Embryonic facial prominence (tissue), 1 donor: ENCODE measurements around the gene ACTL7A.

ENCODE experiments used
- DNase-seq: peaks from one replicate; pipeline ENCODE4 v3.0.0-alpha.2; 2016; ENCODE audit errors: extremely low spot score

The ACTL7A gene

GRCh38 chr9:108850293-108850897 lies 11.7 kb upstream of the ACTL7A start:
- DNase-seq = no peak

DNA sequence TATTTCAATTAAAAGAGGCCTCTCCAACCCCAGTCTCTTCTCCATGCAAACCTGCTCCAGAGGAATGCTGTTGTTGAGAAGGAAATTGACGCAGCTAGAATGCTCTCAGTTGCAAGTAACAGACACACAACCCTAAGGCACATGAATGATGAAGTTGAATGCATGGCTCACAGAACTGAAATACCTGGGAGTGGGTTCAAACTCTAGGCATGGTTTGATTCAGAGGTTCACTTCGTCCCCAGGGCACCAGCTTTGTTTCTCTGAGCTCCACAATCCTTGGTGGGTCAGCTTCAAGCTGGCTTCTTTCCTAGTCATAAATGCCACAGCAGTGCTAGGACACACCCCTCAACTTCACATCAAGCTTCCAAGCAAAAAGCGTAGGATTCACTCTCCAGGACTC lies 10.9 kb upstream of the ACTL7A start:
- DNase-seq = no peak

DNA sequence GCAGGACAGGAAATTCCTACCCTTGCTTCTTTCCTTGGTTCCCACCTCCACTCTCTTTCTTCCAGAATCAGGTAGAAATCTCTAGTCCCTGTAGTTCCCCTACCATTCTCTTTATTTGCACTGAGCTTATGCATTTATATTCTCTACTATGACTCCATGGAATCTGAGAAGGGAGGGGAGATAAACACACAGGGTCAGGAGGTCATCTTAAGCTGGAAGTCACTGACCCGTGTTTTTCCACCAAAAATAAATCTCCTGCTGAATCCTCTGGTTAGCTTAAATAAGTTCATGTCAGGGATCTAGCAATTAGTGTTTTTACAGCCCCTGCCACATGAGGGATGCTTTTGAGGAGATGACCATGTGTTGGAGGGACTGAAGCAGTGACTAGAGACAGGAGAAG lies 10.0 kb upstream of the ACTL7A start:
- DNase-seq = no peak

DNA sequence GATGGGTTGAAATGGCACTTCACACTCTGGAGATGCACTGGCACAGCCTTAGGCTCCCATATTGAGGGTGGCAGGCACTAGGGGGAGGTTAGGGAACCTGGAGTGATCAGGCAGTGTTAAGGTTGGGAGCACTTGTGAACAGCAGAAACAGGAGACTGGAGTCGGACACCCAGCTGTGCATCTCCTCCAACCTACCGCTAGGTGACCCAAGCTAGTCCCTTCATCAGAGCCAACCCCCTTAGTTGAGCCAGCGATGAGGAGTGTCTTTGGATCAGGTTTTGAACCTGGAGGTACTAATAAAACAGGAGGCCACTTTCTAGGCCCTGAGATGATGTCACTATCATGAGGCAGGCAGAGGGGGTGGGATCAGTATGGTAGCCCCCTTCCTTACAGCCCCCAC lies 8.0 kb upstream of the ACTL7A start:
- no peak for DNase-seq

DNA sequence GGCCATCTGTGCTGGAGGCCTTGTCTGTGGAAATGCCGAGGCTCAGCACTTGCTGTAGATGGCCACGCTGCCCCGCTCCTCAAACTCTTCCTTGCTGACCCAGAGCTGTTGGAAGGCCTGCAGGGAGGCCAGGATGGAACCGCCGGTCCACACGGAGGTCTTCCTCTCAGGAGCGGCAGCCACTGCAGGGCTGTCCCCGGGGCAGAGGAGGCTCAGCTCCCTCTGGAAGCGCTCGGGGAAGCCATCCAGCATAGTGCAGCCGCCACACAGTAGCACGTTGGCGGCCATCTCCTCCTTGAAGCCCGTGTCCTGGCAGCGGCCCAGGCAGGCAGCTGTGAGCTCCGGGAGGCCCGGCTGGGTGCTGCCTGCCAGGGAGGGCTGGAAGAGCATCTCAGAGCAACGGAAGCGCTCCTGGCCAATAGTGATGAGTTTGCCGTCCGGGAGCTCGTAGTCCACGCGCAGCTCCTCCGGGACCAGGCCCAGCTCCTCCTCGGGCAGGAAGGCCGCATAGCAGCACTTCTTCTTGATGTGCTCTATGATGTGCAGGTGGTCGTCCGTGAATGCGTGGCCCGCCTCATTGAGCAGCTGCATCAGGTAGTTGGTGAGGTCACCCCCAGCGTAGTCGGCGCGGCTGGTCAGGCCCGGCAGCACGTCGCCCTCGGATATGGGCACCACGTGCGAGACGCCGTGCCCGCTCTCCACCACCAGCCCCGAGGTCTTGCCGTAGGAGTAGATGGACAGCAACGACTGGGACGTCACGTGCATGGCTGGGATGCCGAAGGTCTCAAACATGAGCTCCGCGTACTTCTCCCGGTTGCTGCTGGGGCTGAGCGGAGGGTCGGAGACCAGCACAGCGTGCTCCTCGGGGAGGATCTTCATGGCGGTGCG lies 7.2 kb upstream of the ACTL7A start:
- no peak for DNase-seq

GRCh38 chr9:108855529-108855886 lies 6.6 kb upstream of the ACTL7A start:
- DNase-seq = no peak

GRCh38 chr9:108855888-108856287 lies 6.2 kb upstream of the ACTL7A start, which contains the start of gene ACTL7B:
ACTL7B (minus strand) TSS chr9:108855986; CDS start chr9:108855930, 56 bp downstream.
- no peak for DNase-seq

GRCh38 chr9:108857572-108857971 lies 4.5 kb upstream of the ACTL7A start:
- DNase-seq = no peak

GRCh38 chr9:108859459-108860114 lies 2.5 kb upstream of the ACTL7A start:
- no peak for DNase-seq

DNA sequence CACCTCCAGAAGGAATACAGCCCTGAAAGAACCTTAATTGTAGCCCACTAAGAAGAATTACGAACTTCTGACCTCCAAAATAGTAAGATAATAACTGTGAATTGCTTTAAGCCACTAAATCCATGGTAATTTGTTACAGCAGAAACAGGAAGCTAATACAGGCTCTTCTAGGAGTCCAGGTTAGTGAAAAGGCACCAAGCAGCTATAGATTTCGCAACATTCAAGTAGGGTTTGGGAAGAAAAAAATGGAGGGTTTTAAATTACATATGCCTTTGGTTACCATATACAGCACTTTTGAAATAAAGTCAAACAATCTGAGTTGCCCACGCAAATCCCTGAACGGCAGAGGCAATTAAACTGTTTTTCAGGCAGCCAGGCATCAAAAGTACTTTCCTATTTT lies 1.7 kb upstream of the ACTL7A start:
- no peak for DNase-seq

DNA sequence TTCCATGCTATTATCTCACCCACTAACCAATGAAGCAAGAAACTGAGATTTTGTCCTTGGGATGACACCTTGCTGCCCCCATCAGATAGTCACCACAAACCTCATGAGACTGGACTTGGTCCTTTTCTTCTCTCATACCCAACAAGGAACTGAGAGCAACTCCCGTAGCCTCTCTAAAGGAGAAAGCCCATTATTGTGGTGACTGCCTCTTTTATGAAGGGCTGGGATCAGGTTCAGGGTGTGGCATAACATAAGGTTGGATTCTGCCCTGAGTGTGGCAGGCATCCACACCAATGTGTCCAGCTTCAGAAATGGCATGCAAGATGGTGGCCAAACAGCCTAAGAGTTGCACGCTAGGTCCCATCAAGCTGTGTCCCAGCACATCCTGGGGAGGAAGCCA lies 1.3 kb upstream of the ACTL7A start:
- no peak for DNase-seq

GRCh38 chr9:108861464-108861863 lies 602 bp upstream of the ACTL7A start:
- no peak for DNase-seq

- DNase-seq = no peak
These were observed 1.8 kb downstream of the ACTL7A start for GRCh38 chr9:108863891-108864290.

- no peak for DNase-seq
These were observed 2.4 kb downstream of the ACTL7A start for GRCh38 chr9:108864446-108864845.

GRCh38 chr9:108865037-108865436 lies 3.0 kb downstream of the ACTL7A start:
- no peak for DNase-seq

- no peak for DNase-seq
These were observed 3.9 kb downstream of the ACTL7A start for GRCh38 chr9:108866001-108866420.

GRCh38 chr9:108867116-108867515 lies 5.0 kb downstream of the ACTL7A start:
- no peak for DNase-seq

DNA sequence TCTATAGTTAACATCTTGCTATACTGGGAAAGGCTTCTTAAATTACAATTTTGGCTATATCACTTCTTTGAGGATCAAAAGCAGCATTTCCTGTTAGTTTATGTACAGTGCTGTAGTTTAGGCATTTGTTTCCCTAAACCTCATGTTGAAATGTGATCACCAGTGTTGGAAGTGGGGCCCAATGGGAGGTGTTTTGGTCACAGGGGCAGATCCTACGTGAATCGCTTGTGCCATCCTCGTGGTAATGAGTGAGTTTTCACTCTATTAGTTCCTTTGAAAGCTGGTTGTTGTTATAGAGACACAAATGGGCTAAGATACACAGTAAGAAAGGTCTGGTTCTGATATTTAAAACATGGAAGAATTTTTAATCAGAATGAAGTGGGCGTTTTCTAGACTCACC lies 5.8 kb downstream of the ACTL7A start:
- no peak for DNase-seq

GRCh38 chr9:108869092-108869725 lies 7.1 kb downstream of the ACTL7A start:
- no peak for DNase-seq

DNA sequence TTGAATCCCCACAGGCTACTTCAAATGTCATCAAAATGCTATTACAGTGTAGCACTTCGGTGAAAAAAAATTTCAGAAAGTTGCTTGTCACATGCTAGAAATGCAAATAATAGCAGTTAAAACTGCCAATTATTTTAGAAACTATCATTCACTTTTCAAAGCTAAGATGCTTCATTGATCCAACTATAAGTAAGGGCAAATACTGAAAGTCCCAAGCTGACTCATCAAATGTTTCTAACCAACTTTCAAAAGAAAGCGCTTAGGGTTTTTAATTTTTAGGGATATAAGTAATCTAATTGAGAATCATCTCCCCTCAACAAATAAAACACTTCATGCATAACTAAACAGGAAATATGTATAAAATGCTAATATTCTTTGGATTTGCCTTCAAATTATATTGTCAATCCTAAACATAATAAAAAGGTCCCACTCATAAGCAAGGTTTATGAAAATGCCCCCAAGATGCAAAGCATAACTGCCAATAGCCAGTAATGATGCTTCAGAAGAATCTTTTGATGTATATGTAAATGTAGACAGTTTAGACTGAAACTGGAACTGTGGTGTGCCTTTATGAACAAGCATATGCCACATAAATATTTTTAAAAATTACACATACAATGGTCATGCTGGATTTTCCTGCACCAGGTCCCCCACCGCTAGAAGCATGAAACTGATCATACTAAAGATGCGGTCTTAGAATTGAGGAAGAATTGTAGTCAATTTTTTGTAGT lies 12.2 kb downstream of the ACTL7A start:
- no peak for DNase-seq

DNA sequence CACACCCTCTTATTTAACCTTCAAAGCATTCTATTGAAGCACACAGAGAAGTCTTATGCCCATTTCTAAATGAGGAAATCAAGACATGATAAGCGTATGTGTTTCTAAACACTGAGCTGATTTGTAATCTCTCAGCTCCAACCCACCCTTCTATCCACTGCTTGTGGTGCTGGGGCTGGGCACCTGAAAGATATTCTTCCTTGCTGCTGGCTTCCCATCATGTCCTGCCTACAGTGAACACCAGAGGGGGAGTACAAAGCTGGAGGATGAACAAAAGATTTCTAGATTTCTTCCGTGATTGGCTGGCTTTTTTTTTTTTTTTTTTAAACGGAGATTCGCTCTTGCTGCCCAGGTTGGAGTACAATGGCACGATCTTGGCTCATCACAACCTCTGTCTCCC lies 14.4 kb downstream of the ACTL7A start:
- no peak for DNase-seq

GRCh38 chr9:108877524-108877923 lies 15.5 kb downstream of the ACTL7A start:
- no peak for DNase-seq
